Parathyroid adenoma (tissue), 2 donors: ENCODE results near the gene SPNS2.

Experiments used
- H2AFZ ChIP-seq: fragments of 300-600 bp; sonication (generic); one replicate; pipeline ENCODE4 v1.7.0; 2017; ENCODE audit warnings: antibody characterized with exemption, mild to moderate bottlenecking
- H3K27ac ChIP-seq: fragments of 300-600 bp; sonication (generic); one replicate; pipeline ENCODE4 v1.7.0; 2017
- H3K27me3 ChIP-seq: fragments of 300-600 bp; sonication (generic); one replicate; pipeline ENCODE4 v1.7.0; 2017; ENCODE audit warnings: low read length; ENCODE audit not compliant: control insufficient read depth, insufficient read depth
- H3K36me3 ChIP-seq: fragments of 300-600 bp; sonication (generic); one replicate; pipeline ENCODE4 v1.7.0; 2017; ENCODE audit warnings: low read length; ENCODE audit not compliant: control insufficient read depth, insufficient read depth
- H3K4me1 ChIP-seq: fragments of 300-600 bp; sonication (generic); one replicate; pipeline ENCODE4 v1.7.0; 2017; ENCODE audit warnings: control low read depth
- H3K4me2 ChIP-seq: fragments of 300-600 bp; sonication (generic); one replicate; pipeline ENCODE4 v1.7.0; 2017; ENCODE audit warnings: low read length
- H3K4me3 ChIP-seq: fragments of 300-600 bp; sonication (generic); one replicate; pipeline ENCODE4 v1.7.0; 2017; ENCODE audit warnings: low read depth, low read length
- H3K79me2 ChIP-seq: fragments of 300-600 bp; sonication (generic); one replicate; pipeline ENCODE4 v1.7.0; 2017; ENCODE audit warnings: control low read depth
- H3K9ac ChIP-seq: fragments of 300-600 bp; sonication (generic); one replicate; pipeline ENCODE4 v1.7.0; 2017; ENCODE audit warnings: mild to moderate bottlenecking
- H3K9me3 ChIP-seq: fragments of 300-600 bp; sonication (generic); one replicate; pipeline ENCODE4 v1.7.0; 2017; ENCODE audit warnings: low read length; ENCODE audit not compliant: control insufficient read depth
- TF ChIP-seq, protein P1 (sequence below): fragments of 300-600 bp; sonication (generic); IDR thresholded peaks from one replicate; pipeline ENCODE4 v1.7.0; 2017; ENCODE audit warnings: antibody characterized with exemption, mild to moderate bottlenecking
- donor health status: primary hyperparathyroidism.

SPNS2 gene

GRCh38 chr17:4513113-4514032 lies 14.7 kb downstream of the SPNS2 start:
- no peaks in the 10 kb centered on the region for H3K4me1 ChIP-seq
- no peaks in the 10 kb centered on the region for H3K27me3 ChIP-seq
- H3K9me3 ChIP-seq = no peaks in the 10 kb centered on the region
- no peak overlapping the region for H3K27ac ChIP-seq
- H3K36me3 ChIP-seq = no peaks in the 10 kb centered on the region
- no peak overlapping the region for H3K4me3 ChIP-seq
- TF ChIP-seq, protein P1, sequence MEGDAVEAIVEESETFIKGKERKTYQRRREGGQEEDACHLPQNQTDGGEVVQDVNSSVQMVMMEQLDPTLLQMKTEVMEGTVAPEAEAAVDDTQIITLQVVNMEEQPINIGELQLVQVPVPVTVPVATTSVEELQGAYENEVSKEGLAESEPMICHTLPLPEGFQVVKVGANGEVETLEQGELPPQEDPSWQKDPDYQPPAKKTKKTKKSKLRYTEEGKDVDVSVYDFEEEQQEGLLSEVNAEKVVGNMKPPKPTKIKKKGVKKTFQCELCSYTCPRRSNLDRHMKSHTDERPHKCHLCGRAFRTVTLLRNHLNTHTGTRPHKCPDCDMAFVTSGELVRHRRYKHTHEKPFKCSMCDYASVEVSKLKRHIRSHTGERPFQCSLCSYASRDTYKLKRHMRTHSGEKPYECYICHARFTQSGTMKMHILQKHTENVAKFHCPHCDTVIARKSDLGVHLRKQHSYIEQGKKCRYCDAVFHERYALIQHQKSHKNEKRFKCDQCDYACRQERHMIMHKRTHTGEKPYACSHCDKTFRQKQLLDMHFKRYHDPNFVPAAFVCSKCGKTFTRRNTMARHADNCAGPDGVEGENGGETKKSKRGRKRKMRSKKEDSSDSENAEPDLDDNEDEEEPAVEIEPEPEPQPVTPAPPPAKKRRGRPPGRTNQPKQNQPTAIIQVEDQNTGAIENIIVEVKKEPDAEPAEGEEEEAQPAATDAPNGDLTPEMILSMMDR = no peak
- no peak overlapping the region for H2AFZ ChIP-seq
- H3K4me2 ChIP-seq = no peak overlapping the region
- no peak overlapping the region for H3K9ac ChIP-seq
- H3K79me2 ChIP-seq = no peaks in the 10 kb centered on the region

- Histone ChIP-seq H3K4me2 (no peak overlapping the region), H3K4me1 (no peaks in the 10 kb centered on the region), H2AFZ (no peak overlapping the region), H3K36me3 (no peaks in the 10 kb centered on the region), H3K79me2 (no peaks in the 10 kb centered on the region), H3K4me3 (no peak overlapping the region), H3K27me3 (no peaks in the 10 kb centered on the region), H3K9me3 (no peaks in the 10 kb centered on the region), H3K9ac (no peak overlapping the region), H3K27ac (no peak overlapping the region)
- TF ChIP-seq, protein P1 = no peak
Observed at GRCh38 chr17:4514206-4514605, 15.5 kb downstream of the SPNS2 start.

DNA sequence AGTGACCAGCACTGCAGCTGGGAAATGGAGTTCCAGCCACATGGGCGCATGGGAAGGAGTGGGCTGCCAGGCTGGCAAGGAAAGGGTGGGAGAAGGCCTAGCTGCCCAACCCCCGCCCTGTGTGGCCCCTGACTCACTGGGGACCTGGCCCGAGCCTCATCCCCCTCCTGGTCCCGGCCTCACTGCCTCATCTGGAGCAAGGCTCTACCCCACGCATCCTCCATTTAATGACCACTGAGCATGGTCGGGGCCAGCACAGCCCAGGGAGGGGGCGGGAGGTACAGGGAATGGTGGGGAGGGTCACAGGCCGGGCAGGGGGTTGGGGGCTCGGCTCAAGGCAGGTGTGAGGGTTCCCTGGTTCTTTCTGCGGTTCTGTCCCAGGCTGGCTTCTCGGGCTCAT lies 16.1 kb downstream of the SPNS2 start:
- Histone ChIP-seq H2AFZ (no peak overlapping the region), H3K4me3 (no peak overlapping the region), H3K4me2 (no peak overlapping the region), H3K27me3 (no peaks in the 10 kb centered on the region), H3K9me3 (no peaks in the 10 kb centered on the region), H3K36me3 (no peaks in the 10 kb centered on the region), H3K79me2 (no peaks in the 10 kb centered on the region), H3K4me1 (no peaks in the 10 kb centered on the region), H3K27ac (no peak overlapping the region), H3K9ac (no peak overlapping the region)
- TF ChIP-seq, protein P1 = no peak

DNA sequence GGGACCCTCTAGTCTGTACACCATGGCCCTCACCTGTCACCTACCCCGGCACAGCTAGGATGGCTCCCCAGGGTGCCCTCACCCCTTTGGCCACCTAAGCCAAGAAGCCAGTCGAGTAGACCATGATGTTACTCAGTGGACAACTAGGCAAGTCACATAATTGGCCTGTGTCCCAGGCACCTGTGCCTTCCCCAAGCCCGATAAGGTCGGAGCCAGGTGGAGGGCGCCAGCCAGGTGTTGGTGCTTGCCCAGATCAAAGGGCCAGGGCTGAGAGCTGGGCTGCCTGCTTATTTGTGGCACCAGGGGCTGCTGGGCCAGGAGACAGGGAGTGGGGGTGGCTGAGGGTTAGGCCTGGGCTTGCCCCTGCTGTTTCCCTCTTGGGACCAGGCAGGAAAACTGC lies 16.8 kb downstream of the SPNS2 start:
- Histone ChIP-seq H2AFZ (no peak overlapping the region), H3K79me2 (no peaks in the 10 kb centered on the region), H3K9me3 (no peaks in the 10 kb centered on the region), H3K27me3 (no peaks in the 10 kb centered on the region), H3K36me3 (no peaks in the 10 kb centered on the region), H3K4me3 (no peak overlapping the region), H3K4me1 (no peaks in the 10 kb centered on the region), H3K4me2 (no peak overlapping the region), H3K9ac (no peak overlapping the region), H3K27ac (no peak overlapping the region)
- TF ChIP-seq, protein P1 = no peak

DNA sequence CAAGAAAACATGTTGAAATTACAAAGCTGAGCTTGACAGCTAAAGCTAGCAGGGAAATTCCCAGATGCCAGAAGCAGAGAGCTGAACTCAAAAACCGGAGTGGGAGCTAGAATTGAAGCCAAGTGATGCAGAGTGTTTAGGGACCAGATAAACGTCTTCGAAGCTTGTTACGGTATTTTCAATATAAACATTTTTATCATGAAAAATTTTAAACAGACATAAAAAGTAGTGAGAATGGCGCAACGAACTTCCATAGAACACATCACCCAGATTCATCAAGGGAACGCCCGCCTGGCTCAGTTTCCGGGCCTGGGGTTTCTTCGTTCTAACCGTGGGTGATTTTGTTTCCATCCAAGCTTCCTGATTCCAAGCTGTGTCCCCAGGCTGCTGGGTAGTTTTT lies 18.1 kb downstream of the SPNS2 start:
- TF ChIP-seq, protein P1 = no peak
- no peak overlapping the region for H3K27ac ChIP-seq

More for the DNA sequence above, 18.1 kb downstream of the SPNS2 start:
- H3K79me2 ChIP-seq = no peaks in the 10 kb centered on the region
- H3K4me1 ChIP-seq = no peaks in the 10 kb centered on the region
- H3K36me3 ChIP-seq = no peaks in the 10 kb centered on the region
- H3K4me2 ChIP-seq = no peak overlapping the region
- H3K9ac ChIP-seq = no peak overlapping the region
- H3K9me3 ChIP-seq = no peaks in the 10 kb centered on the region
- no peaks in the 10 kb centered on the region for H3K27me3 ChIP-seq
- H3K4me3 ChIP-seq = no peak overlapping the region
- no peak overlapping the region for H2AFZ ChIP-seq
